Cardiac muscle cell (in vitro differentiated cells and primary cell): ENCODE data around the gene AUTS2. TPM values are rescaled to one million over a fixed set of nuclear protein-coding genes. Genes with fewer than 3 reads are reported as not detected.

Experiments used
- DNase-seq, 2 donors: peaks; one replicate each; pipeline versions ENCODE4 v3.0.0 to v3.0.0-alpha.2; 2010 to 2017; ENCODE audit warnings: low read depth in 1 of 2, low spot score in 1 of 2
- H3K27ac ChIP-seq: fragments of 200-600 bp; sonication (generic); 2 replicates; pipeline ENCODE4 v1.5.1; 2016
- H3K27me3 ChIP-seq: fragments of 200-600 bp; sonication (generic); 2 replicates; pipeline ENCODE4 v1.6.0; 2016; ENCODE audit warnings: control low read depth
- H3K36me3 ChIP-seq: fragments of 200-600 bp; sonication (generic); 2 replicates; pipeline ENCODE4 v1.5.1; 2016; ENCODE audit warnings: control low read depth
- H3K4me1 ChIP-seq: fragments of 200-600 bp; sonication (generic); 2 replicates; pipeline ENCODE4 v1.8.1; 2017; ENCODE audit warnings: low read depth, mild to moderate bottlenecking, mixed run types
- H3K4me3 ChIP-seq: fragments of 200-600 bp; sonication (generic); 2 replicates; pipeline ENCODE4 v1.5.1; 2016; ENCODE audit warnings: mild to moderate bottlenecking
- H3K9me3 ChIP-seq: fragments of 200-600 bp; sonication (generic); 2 replicates; pipeline ENCODE4 v1.5.1; 2017; ENCODE audit warnings: low read depth, mild to moderate bottlenecking, control low read depth
- polyA plus RNA-seq: library from polyadenylated mRNA; unstranded; fragments of >200 nt; fragmentation: Nextera tagmentation; extraction: Ambion mirVana; gene quantifications from 2 replicates; pipeline ENCODE4 v1.2.1, GENCODE V29; 2016
- total RNA-seq: library from RNA; depleted of rRNA; stranded (reverse); fragments of >200 nt; gene quantifications from 2 replicates; pipeline ENCODE4 v1.2.3, GENCODE V29; 2016
- TF ChIP-seq, protein P1 (sequence below): IDR thresholded peaks from 2 replicates; pipeline ENCODE4 v1.5.1; 2012; ENCODE audit warnings: low read depth, mild to moderate bottlenecking, low read length

The AUTS2 gene
- total and polyA plus RNA-seq, 2 experiments from 2014 or later: 41.0 to 45.5 TPM

DNA sequence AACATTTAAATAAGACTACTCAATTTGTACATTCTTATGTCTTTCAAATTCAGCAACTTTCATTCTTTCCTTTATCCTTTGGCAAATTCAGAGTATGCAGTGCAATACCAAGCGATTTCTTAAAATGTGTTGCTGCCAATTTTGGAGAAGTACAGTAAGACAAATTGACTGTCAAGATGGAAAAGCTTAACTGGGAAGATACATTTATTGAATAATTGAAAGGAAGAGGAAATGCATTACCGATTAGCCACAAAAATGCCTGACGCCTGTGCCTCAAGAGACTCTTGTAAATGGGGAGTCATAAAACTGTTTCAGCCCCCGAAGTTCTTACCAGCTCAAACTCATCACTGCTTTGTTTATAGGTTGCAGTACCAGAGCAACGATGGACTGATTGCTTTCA, 1160.4 kb downstream of the AUTS2 start:
- Histone ChIP-seq H3K4me3 (no peak overlapping the region), H3K4me1 (peaks cover 10% of the 10 kb centered on the region), H3K27me3 (no peaks in the 10 kb centered on the region), H3K36me3 (no peaks in the 10 kb centered on the region), H3K27ac (no peak overlapping the region), H3K9me3 (no peaks in the 10 kb centered on the region)
- TF ChIP-seq, protein P1, sequence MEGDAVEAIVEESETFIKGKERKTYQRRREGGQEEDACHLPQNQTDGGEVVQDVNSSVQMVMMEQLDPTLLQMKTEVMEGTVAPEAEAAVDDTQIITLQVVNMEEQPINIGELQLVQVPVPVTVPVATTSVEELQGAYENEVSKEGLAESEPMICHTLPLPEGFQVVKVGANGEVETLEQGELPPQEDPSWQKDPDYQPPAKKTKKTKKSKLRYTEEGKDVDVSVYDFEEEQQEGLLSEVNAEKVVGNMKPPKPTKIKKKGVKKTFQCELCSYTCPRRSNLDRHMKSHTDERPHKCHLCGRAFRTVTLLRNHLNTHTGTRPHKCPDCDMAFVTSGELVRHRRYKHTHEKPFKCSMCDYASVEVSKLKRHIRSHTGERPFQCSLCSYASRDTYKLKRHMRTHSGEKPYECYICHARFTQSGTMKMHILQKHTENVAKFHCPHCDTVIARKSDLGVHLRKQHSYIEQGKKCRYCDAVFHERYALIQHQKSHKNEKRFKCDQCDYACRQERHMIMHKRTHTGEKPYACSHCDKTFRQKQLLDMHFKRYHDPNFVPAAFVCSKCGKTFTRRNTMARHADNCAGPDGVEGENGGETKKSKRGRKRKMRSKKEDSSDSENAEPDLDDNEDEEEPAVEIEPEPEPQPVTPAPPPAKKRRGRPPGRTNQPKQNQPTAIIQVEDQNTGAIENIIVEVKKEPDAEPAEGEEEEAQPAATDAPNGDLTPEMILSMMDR: no peak
- DNase-seq: no peak

DNA sequence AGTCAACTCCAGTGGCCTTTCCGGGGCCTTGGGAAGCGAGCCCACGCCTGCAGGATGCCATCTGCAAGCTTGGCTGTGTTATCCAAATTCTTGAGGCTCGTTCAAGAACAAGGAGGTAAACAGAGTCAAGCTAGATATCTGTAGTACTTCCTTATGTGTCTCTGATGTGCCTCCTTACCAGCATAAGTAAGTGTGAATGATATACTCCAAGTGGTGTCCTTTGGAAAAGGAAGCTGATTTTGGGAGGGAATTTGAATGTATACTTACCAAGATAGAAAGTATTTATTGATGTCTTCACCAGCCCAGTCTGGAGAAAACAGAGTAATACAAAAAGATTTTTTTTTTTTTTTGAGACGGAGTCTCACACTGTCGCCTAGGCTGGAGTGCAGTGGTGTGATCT, 1161.4 kb downstream of the AUTS2 start:
- peaks cover 10% of the 10 kb centered on the region for H3K4me1 ChIP-seq
- H3K27me3 ChIP-seq: no peaks in the 10 kb centered on the region
- H3K27ac ChIP-seq: no peak overlapping the region
- H3K4me3 ChIP-seq: no peak overlapping the region
- DNase-seq: no peak
- H3K36me3 ChIP-seq: no peaks in the 10 kb centered on the region
- TF ChIP-seq, protein P1: no peak
- no peaks in the 10 kb centered on the region for H3K9me3 ChIP-seq

DNA sequence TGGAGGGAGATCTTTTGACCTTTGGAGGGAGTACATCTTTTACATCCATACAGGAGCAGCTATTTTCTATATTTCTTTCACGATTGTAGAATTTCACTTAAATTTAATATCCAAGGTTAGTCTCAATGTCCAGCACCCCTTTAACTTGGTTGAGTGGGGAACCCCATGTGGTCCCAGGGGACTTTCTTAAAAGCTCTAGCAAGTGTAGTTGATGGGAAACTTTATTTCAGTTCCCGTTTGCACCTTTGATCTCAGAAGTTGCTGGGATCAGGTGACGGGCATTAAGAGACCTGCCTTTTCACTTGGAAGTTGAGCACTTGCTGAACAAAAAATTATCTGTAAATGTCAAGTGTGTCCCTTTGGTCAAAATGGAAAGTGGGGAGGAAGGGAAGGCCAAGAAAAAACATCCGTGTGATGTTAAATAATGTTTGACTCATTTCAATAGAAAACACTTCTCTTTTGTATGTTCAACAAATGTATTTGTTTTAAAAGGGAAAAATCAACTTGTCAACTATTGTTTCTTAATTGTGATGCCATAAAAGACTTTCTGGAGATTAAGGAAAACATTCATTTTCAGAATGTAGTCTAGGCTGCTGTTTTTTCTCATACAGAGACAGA, 1163.5 kb downstream of the AUTS2 start:
- H3K9me3 ChIP-seq: no peaks in the 10 kb centered on the region
- no peak for DNase-seq
- H3K36me3 ChIP-seq: peaks cover 10% of the 10 kb centered on the region
- H3K27me3 ChIP-seq: no peaks in the 10 kb centered on the region
- H3K4me3 ChIP-seq: no peak overlapping the region
- H3K27ac ChIP-seq: no peak overlapping the region
- TF ChIP-seq, protein P1: no peak
- H3K4me1 ChIP-seq: peaks cover 10% of the 10 kb centered on the region

DNA sequence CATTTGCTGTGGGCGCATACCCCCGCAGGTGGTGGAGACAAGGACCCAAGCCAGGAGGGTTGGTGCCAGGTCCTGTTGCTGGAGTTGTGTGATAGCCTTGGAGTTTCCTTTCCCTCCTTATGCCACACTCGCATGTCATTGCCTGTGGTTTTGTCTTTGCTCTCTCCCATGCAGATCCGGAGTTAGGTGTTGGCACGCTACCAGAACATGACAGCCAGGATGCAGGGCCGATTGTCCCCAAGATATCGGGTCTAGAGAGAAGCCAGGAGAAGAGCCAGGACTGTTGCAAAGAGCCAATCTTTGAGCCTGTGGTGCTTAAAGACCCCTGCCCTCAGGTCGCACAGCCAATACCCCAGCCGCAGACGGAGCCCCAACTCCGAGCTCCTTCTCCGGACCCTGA, 1164.4 kb downstream of the AUTS2 start:
- no peaks in the 10 kb centered on the region for H3K9me3 ChIP-seq
- H3K4me1 ChIP-seq: peaks cover 10% of the 10 kb centered on the region
- peaks cover 15% of the 10 kb centered on the region for H3K36me3 ChIP-seq
- no peaks in the 10 kb centered on the region for H3K27me3 ChIP-seq
- TF ChIP-seq, protein P1: no peak
- H3K4me3 ChIP-seq: no peak overlapping the region
- H3K27ac ChIP-seq: no peak overlapping the region
- DNase-seq: no peak

DNA sequence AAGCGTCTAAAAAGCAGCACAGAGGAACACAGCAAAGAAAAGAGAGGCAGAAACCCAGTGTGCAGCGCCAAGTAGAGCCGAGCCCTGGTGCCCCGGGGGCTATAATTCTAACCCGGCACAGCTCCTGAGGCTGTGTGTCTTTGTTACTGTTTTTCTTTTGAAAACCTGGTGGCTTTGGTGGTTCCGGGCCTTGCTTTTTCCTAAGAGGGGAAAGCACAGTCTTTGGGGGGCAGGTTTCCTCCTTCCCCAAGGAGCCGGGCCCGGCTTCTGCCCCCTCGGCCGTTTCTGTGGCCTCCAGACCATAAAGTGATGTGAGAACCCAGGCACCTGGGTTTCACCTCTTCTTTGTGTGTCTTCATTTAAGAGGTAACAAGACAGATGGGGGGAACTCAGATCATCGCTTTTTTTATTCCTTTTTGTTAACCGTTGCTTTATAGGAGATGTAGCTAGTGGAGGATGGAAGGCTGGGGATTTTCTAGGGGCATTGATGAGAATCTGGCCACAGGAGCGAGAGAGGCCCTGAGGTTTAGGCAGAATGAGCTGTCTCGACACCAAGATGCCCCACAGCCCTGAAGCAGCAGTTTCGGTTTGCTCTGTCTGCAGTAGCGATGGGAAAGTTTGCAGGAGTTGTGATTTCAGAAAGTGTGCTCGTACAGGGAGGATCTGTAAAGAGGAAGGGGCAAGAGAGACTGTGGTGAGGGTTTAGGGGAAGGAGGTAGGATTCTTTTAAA, 1165.9 kb downstream of the AUTS2 start:
- peaks cover 10% of the 10 kb centered on the region for H3K4me1 ChIP-seq
- no peak overlapping the region for H3K4me3 ChIP-seq
- no peaks in the 10 kb centered on the region for H3K27me3 ChIP-seq
- no peak for DNase-seq
- peaks cover 15% of the 10 kb centered on the region for H3K36me3 ChIP-seq
- no peak overlapping the region for H3K27ac ChIP-seq
- no peaks in the 10 kb centered on the region for H3K9me3 ChIP-seq
- TF ChIP-seq, protein P1: no peak
